H9 (cell line): ENCODE measurements around the gene NEURL1B. TPM values are rescaled to one million over a fixed set of nuclear protein-coding genes. Genes with fewer than 3 reads are reported as not detected.

Experiments
- DNase-seq: peaks from one replicate; pipeline ENCODE4 v3.0.0-alpha.2; 2017
- H2AFZ ChIP-seq: one replicate; pipeline ENCODE4 v1.6.1; 2013; ENCODE audit warnings: mild to moderate bottlenecking, low read length, control low read depth, moderate library complexity
- H2AK5ac ChIP-seq: 2 replicates; pipeline ENCODE4 v1.6.1; 2013; ENCODE audit warnings: low read length, control low read depth, mixed read lengths; ENCODE audit not compliant: insufficient read length
- H2BK120ac ChIP-seq: one replicate; pipeline ENCODE4 v1.6.1; 2013; ENCODE audit warnings: low read depth, mild to moderate bottlenecking, low read length, control low read depth, inconsistent platforms; ENCODE audit not compliant: poor library complexity, severe bottlenecking
- H2BK12ac ChIP-seq: 2 replicates; pipeline ENCODE4 v1.6.1; 2013; ENCODE audit warnings: low read length, control low read depth, mixed read lengths, low read depth; ENCODE audit not compliant: insufficient read length
- H2BK15ac ChIP-seq: 2 replicates; pipeline ENCODE4 v1.6.1; 2013; ENCODE audit warnings: low read depth, low read length, control low read depth
- H2BK20ac ChIP-seq: one replicate; pipeline ENCODE4 v1.6.1; 2013; ENCODE audit warnings: low read depth, mild to moderate bottlenecking, low read length, control low read depth, inconsistent platforms; ENCODE audit not compliant: poor library complexity, severe bottlenecking
- H2BK5ac ChIP-seq: 2 replicates; pipeline ENCODE4 v1.6.1; 2013; ENCODE audit warnings: low read length, control low read depth, mixed read lengths; ENCODE audit not compliant: insufficient read length
- H3K14ac ChIP-seq: 2 replicates; pipeline ENCODE4 v1.6.1; 2013; ENCODE audit warnings: low read length, control low read depth; ENCODE audit not compliant: insufficient read depth
- H3K18ac ChIP-seq: 2 replicates; pipeline ENCODE4 v1.6.1; 2013; ENCODE audit warnings: low read depth, mild to moderate bottlenecking, mixed read lengths, low read length, control low read depth; ENCODE audit not compliant: insufficient read length
- H3K23ac ChIP-seq: 2 replicates; pipeline ENCODE4 v1.6.1; 2013; ENCODE audit warnings: low read length, control low read depth, mixed read lengths, low read depth; ENCODE audit not compliant: insufficient read length
- H3K23me2 ChIP-seq: 2 replicates; pipeline ENCODE4 v1.6.1; 2013; ENCODE audit warnings: low read depth, mild to moderate bottlenecking, mixed read lengths, low read length, control low read depth; ENCODE audit not compliant: insufficient read length, poor library complexity, severe bottlenecking
- H3K27ac ChIP-seq: 2 replicates; pipeline ENCODE4 v1.5.1; 2013; ENCODE audit warnings: low read length, control low read depth, mixed read lengths, low read depth; ENCODE audit not compliant: insufficient read length
- H3K27me3 ChIP-seq: 2 replicates; pipeline ENCODE4 v1.6.1; 2013; ENCODE audit warnings: low read length, control low read depth, inconsistent platforms; ENCODE audit not compliant: insufficient read depth
- H3K4ac ChIP-seq: 2 replicates; pipeline ENCODE4 v1.6.1; 2013; ENCODE audit warnings: low read depth, mild to moderate bottlenecking, control low read depth, inconsistent platforms, low read length, moderate library complexity
- H3K4me1 ChIP-seq: 2 replicates; pipeline ENCODE4 v1.6.1; 2013; ENCODE audit warnings: low read length, control low read depth, inconsistent platforms; ENCODE audit not compliant: insufficient read depth
- H3K4me2 ChIP-seq: 2 replicates; pipeline ENCODE4 v1.6.1; 2013; ENCODE audit warnings: low read length, control low read depth, mixed read lengths; ENCODE audit not compliant: insufficient read length, insufficient read depth
- H3K56ac ChIP-seq: 2 replicates; pipeline ENCODE4 v1.6.1; 2013; ENCODE audit warnings: low read depth, mild to moderate bottlenecking, mixed read lengths, low read length, control low read depth; ENCODE audit not compliant: insufficient read length
- H3K79me1 ChIP-seq: 2 replicates; pipeline ENCODE4 v1.6.1; 2013; ENCODE audit warnings: low read depth, mild to moderate bottlenecking, moderate library complexity, low read length, control low read depth, inconsistent platforms; ENCODE audit not compliant: insufficient read depth, poor library complexity, severe bottlenecking
- H3K79me2 ChIP-seq: 2 replicates; pipeline ENCODE4 v1.6.1; 2013; ENCODE audit warnings: low read length, control low read depth, inconsistent platforms; ENCODE audit not compliant: insufficient read depth
- H3K9ac ChIP-seq: 2 replicates; pipeline ENCODE4 v1.6.1; 2013; ENCODE audit warnings: low read length, control low read depth, mixed read lengths; ENCODE audit not compliant: insufficient read length; ENCODE audit errors: extremely low read depth
- H3K9me3 ChIP-seq: one replicate; pipeline ENCODE4 v1.6.1; 2013; ENCODE audit warnings: low read depth, low read length, inconsistent platforms; ENCODE audit not compliant: control insufficient read depth
- H3T11ph ChIP-seq: one replicate; pipeline ENCODE4 v1.6.1; 2013; ENCODE audit warnings: mild to moderate bottlenecking, low read length, control low read depth, inconsistent platforms
- H4K20me1 ChIP-seq: one replicate; pipeline ENCODE4 v1.6.1; 2013; ENCODE audit not compliant: control insufficient read depth, insufficient read length, insufficient read depth
- H4K5ac ChIP-seq: 2 replicates; pipeline ENCODE4 v1.6.1; 2013; ENCODE audit warnings: low read depth, mild to moderate bottlenecking, mixed read lengths, low read length, control low read depth; ENCODE audit not compliant: insufficient read length
- H4K8ac ChIP-seq: replicated peaks from 2 replicates; pipeline ENCODE4 v1.6.1; 2013; ENCODE audit warnings: low read length, control low read depth, mixed read lengths, low read depth; ENCODE audit not compliant: insufficient read length
- H4K91ac ChIP-seq: 2 replicates; pipeline ENCODE4 v1.6.1; 2013; ENCODE audit warnings: low read depth, mild to moderate bottlenecking, moderate library complexity, mixed read lengths, low read length, control low read depth; ENCODE audit not compliant: insufficient read length
- H3K27ac Mint-ChIP-seq, 3 experiments: 2 replicates in 2 of 3; 3 replicates in 1 of 3; pipeline ENCODE4 v1.8.0; 2020 to 2021; ENCODE audit warnings: mixed read lengths in 3 of 3, mild to moderate bottlenecking in 1 of 3, moderate library complexity in 1 of 3
- H3K27me3 Mint-ChIP-seq: 2 replicates; pipeline ENCODE4 v1.8.0; 2021; ENCODE audit warnings: low read depth, mild to moderate bottlenecking, moderate library complexity, mixed read lengths
- H3K36me3 Mint-ChIP-seq, 3 experiments: 2 replicates in 2 of 3; 3 replicates in 1 of 3; pipeline ENCODE4 v1.8.0; 2020 to 2021; ENCODE audit warnings: low read depth in 3 of 3, mixed read lengths in 3 of 3; ENCODE audit not compliant: insufficient read depth in 1 of 3
- H3K4me1 Mint-ChIP-seq, 2 experiments: 2 replicates each; pipeline ENCODE4 v1.8.0; 2020; ENCODE audit warnings: mixed read lengths in 2 of 2
- H3K4me3 Mint-ChIP-seq, 2 experiments: 2 replicates in 1 of 2; 3 replicates in 1 of 2; pipeline ENCODE4 v1.8.0; 2020 to 2021; ENCODE audit warnings: mild to moderate bottlenecking in 2 of 2, mixed read lengths in 2 of 2, moderate library complexity in 1 of 2
- H3K9me3 Mint-ChIP-seq, 2 experiments: 2 replicates in 1 of 2; 3 replicates in 1 of 2; pipeline ENCODE4 v1.8.0; 2020; ENCODE audit warnings: mild to moderate bottlenecking in 2 of 2, mixed read lengths in 2 of 2, moderate library complexity in 1 of 2
- CTCF ChIP-seq: fragments of 200-600 bp; sonication (generic); conservative IDR thresholded peaks from 3 replicates; pipeline ENCODE4 v1.8.0; 2021; ENCODE audit warnings: antibody characterized with exemption, mild to moderate bottlenecking
- WGBS: extraction: QIAGEN DNeasy Blood & Tissue Kit; methylation state at CpG from one replicate; pipeline ENCODE4 v1.1.7; 2013; ENCODE audit warnings: missing lambda C conversion rate, low lambda C conversion rate, mixed read lengths; ENCODE audit not compliant: insufficient read length; ENCODE audit errors: extremely low coverage; 5-methylcytosine and 5-hydroxymethylcytosine counted together
- total RNA-seq: library from RNA; stranded (reverse); gene quantifications from 2 replicates; pipeline ENCODE4 v1.2.1, GENCODE V29; 2021

The NEURL1B gene
- total RNA-seq, 1 experiment from 2014 or later, result 3.6 TPM

GRCh38 chr5:172640139-172640538 is 924 bp upstream of the NEURL1B start:
- Histone ChIP-seq H2BK15ac (no peak overlapping the region), H3K14ac (no peak overlapping the region), H2BK120ac (no peak overlapping the region), H3K23me2 (peaks cover 10% of the 10 kb centered on the region), H2AK5ac (no peak overlapping the region), H4K20me1 (no peaks in the 10 kb centered on the region), H4K8ac (no peak overlapping the region), H3K9ac (no peak overlapping the region), H3K4me2 (peak overlapping the region; percentile 41), H3K9me3 (no peaks in the 10 kb centered on the region), H2BK12ac (no peak overlapping the region), H3K23ac (no peak overlapping the region), H3K27ac (no peak overlapping the region), H3K4ac (no peak overlapping the region), H2BK20ac (no peak overlapping the region), H3K27me3 (peaks cover 2% of the 10 kb centered on the region; the same call in 1 of the 2 replicates), H3K79me2 (no peaks in the 10 kb centered on the region), H4K91ac (no peak overlapping the region), H3K79me1 (no peaks in the 10 kb centered on the region), H3T11ph (no peak overlapping the region), H3K4me1 (peaks cover 7% of the 10 kb centered on the region; the same call in 1 of the 2 replicates), H2BK5ac (no peak overlapping the region), H4K5ac (no peak overlapping the region), H3K56ac (no peak overlapping the region), H3K18ac (no peak overlapping the region), H2AFZ (no peak overlapping the region)
- H3K27me3 Mint-ChIP-seq, result peaks cover 54% of the 10 kb centered on the region
- no CpG with 5 or more reads among the region's 5 CpGs for WGBS
- peaks cover 42 to 45% of the 10 kb centered on the region in 2 experiments for H3K4me1 Mint-ChIP-seq
- peak overlapping the region; percentile 56 to 75 for H3K4me3 Mint-ChIP-seq
- peaks cover 0 to 2% (median 0%) of the 10 kb centered on the region in 3 experiments; a peak in 2 of 7 replicates for H3K36me3 Mint-ChIP-seq
- H3K27ac Mint-ChIP-seq, result no peak overlapping the region
- no peak for TF ChIP-seq CTCF
- no peak for DNase-seq
- H3K9me3 Mint-ChIP-seq, result no peaks in the 10 kb centered on the region
